ENCODE data around the gene CCNO. TPM values are rescaled to one million over a fixed set of nuclear protein-coding genes. Genes with fewer than 3 reads are reported as not detected.
A peak's percentile ranks its signal among the peaks of the same experiment; 100 is the strongest.

CCNO gene
- total RNA-seq, 1 experiment from 2014 or later = 13.0 TPM

GRCh38 chr5:55222985-55223811, 10.2 kb downstream of the CCNO start:
- DNase-seq (ENCODE audit: low spot score) = no peak

- no peak for DNase-seq (ENCODE audit: low spot score)
Measured at GRCh38 chr5:55222092-55222984, 11.1 kb downstream of the CCNO start.

GRCh38 chr5:55220433-55221185, 12.8 kb downstream of the CCNO start:
- no peak for DNase-seq (ENCODE audit: low spot score)

- no peak for DNase-seq (ENCODE audit: low spot score)
Measured at GRCh38 chr5:55219770-55220169, 13.6 kb downstream of the CCNO start.

GRCh38 chr5:55218967-55219366, 14.4 kb downstream of the CCNO start:
- DNase-seq (ENCODE audit: low spot score) = peak; percentile 97

GRCh38 chr5:55211184-55211874, 22.1 kb downstream of the CCNO start:
- DNase-seq (ENCODE audit: low spot score) = no peak

- DNase-seq (ENCODE audit: low spot score) = no peak
Measured at GRCh38 chr5:55205001-55205400, 28.4 kb downstream of the CCNO start.

- DNase-seq (ENCODE audit: low spot score) = no peak
Measured at GRCh38 chr5:55191165-55191564, 42.2 kb downstream of the CCNO start.

- no peak for DNase-seq (ENCODE audit: low spot score)
Measured at GRCh38 chr5:55188656-55189540, 44.5 kb downstream of the CCNO start.

- peak; percentile 80 for DNase-seq (ENCODE audit: low spot score)
Measured at GRCh38 chr5:55187370-55187769, 46.0 kb downstream of the CCNO start.

Other genes starting within 250 kb of the CCNO start
- not detected in 2 replicates for gene ESM1, start 248.0 kb downstream of the CCNO start, total RNA-seq (2014; rRNA removed; shearing (Covaris generic))
- not detected in 2 replicates for gene GZMK, start 209.4 kb downstream of the CCNO start, total RNA-seq (2014; rRNA removed; shearing (Covaris generic))
- gene GZMA, start 131.0 kb downstream of the CCNO start, total RNA-seq (2014; rRNA removed; shearing (Covaris generic)) = not detected in 2 replicates
- 0.37 and 0.94 TPM in 2 replicates for gene GPX8, start 73.4 kb downstream of the CCNO start, total RNA-seq (2014; rRNA removed; shearing (Covaris generic))
- not detected in 2 replicates for gene CDC20B, start 60.4 kb downstream of the CCNO start, total RNA-seq (2014; rRNA removed; shearing (Covaris generic))
- 4.1 and 4.4 TPM in 2 replicates for gene MCIDAS, start 6.3 kb downstream of the CCNO start, total RNA-seq (2014; rRNA removed; shearing (Covaris generic))
- 7.3 and 8.1 TPM in 2 replicates for gene DHX29, start 74.1 kb upstream of the CCNO start, total RNA-seq (2014; rRNA removed; shearing (Covaris generic))
- gene MTREX, start 74.4 kb upstream of the CCNO start, total RNA-seq (2014; rRNA removed; shearing (Covaris generic)) = 23.2 and 24.0 TPM in 2 replicates